Mesenchymal stem cell (in vitro differentiated cells and primary cell): ENCODE results near the gene LPO.
A peak's percentile ranks its signal among the peaks of the same experiment; 100 is the strongest.

Source experiments
- DNase-seq: peaks from one replicate; pipeline ENCODE4 v3.0.0-alpha.2; 2013
- H2AFZ ChIP-seq: one replicate; pipeline ENCODE4 v1.6.1; 2013; ENCODE audit warnings: low read depth, mild to moderate bottlenecking, control low read depth, inconsistent platforms, low read length, moderate library complexity
- H2AK5ac ChIP-seq: 2 replicates; pipeline ENCODE4 v1.6.1; 2013; ENCODE audit warnings: low read length, moderate library complexity, mild to moderate bottlenecking, inconsistent platforms; ENCODE audit not compliant: severe bottlenecking
- H2BK120ac ChIP-seq: one replicate; pipeline ENCODE4 v1.6.1; 2013; ENCODE audit warnings: low read depth, mild to moderate bottlenecking, inconsistent platforms, low read length, moderate library complexity
- H2BK12ac ChIP-seq, 2 experiments: one replicate each; pipeline ENCODE4 v1.6.1; 2013; ENCODE audit warnings: inconsistent platforms in 2 of 2, low read length in 2 of 2, mild to moderate bottlenecking in 2 of 2, moderate library complexity in 2 of 2, control low read depth in 1 of 2
- H2BK15ac ChIP-seq: one replicate; pipeline ENCODE4 v1.6.1; 2013; ENCODE audit warnings: mild to moderate bottlenecking, low read depth, inconsistent platforms; ENCODE audit not compliant: poor library complexity, severe bottlenecking
- H2BK5ac ChIP-seq: 2 replicates; pipeline ENCODE4 v1.6.1; 2013; ENCODE audit warnings: low read depth, mild to moderate bottlenecking, low read length, control low read depth, inconsistent platforms; ENCODE audit not compliant: poor library complexity, severe bottlenecking
- H3K14ac ChIP-seq, 2 experiments: one replicate each; pipeline ENCODE4 v1.6.1; 2013; ENCODE audit warnings: inconsistent platforms in 2 of 2, low read length in 2 of 2, control low read depth in 1 of 2, mild to moderate bottlenecking in 1 of 2, moderate library complexity in 1 of 2
- H3K18ac ChIP-seq, 2 experiments: one replicate each; pipeline ENCODE4 v1.6.1; 2013; ENCODE audit warnings: inconsistent platforms in 2 of 2, low read length in 2 of 2, control low read depth in 1 of 2, low read depth in 1 of 2, mild to moderate bottlenecking in 1 of 2
- H3K23ac ChIP-seq, 2 experiments: one replicate each; pipeline ENCODE4 v1.6.1; 2013; ENCODE audit warnings: inconsistent platforms in 2 of 2, low read length in 2 of 2, mild to moderate bottlenecking in 2 of 2, moderate library complexity in 2 of 2, control low read depth in 1 of 2
- H3K27ac ChIP-seq: 2 replicates; pipeline ENCODE4 v1.5.1; 2013; ENCODE audit warnings: mild to moderate bottlenecking, moderate library complexity, low read length, control low read depth, inconsistent platforms; ENCODE audit not compliant: poor library complexity, severe bottlenecking
- H3K27me3 ChIP-seq, 2 experiments: 2 replicates each; pipeline versions ENCODE4 v1.6.1 to v1.7.0; 2013; ENCODE audit warnings: low read length in 2 of 2, mild to moderate bottlenecking in 2 of 2, moderate library complexity in 2 of 2, control low read depth in 1 of 2, inconsistent platforms in 1 of 2; ENCODE audit not compliant: control insufficient read depth in 1 of 2, insufficient read depth in 1 of 2
- H3K36me3 ChIP-seq, 2 experiments: 2 replicates each; pipeline versions ENCODE4 v1.6.1 to v1.7.0; 2013; ENCODE audit warnings: low read length in 2 of 2, control low read depth in 1 of 2, inconsistent platforms in 1 of 2, low read depth in 1 of 2, mild to moderate bottlenecking in 1 of 2; ENCODE audit not compliant: insufficient read depth in 2 of 2, control insufficient read depth in 1 of 2
- H3K4ac ChIP-seq, 2 experiments: one replicate each; pipeline ENCODE4 v1.6.1; 2013; ENCODE audit warnings: inconsistent platforms in 2 of 2, low read length in 2 of 2, mild to moderate bottlenecking in 2 of 2, moderate library complexity in 2 of 2, control low read depth in 1 of 2, low read depth in 1 of 2
- H3K4me1 ChIP-seq: 2 replicates; pipeline ENCODE4 v1.6.1; 2013; ENCODE audit warnings: low read depth, low read length, control low read depth; ENCODE audit not compliant: control insufficient read depth, insufficient read depth
- H3K4me2 ChIP-seq: 2 replicates; pipeline ENCODE4 v1.6.1; 2013; ENCODE audit warnings: low read length, mild to moderate bottlenecking, inconsistent platforms; ENCODE audit not compliant: poor library complexity, severe bottlenecking
- H3K4me3 ChIP-seq, 2 experiments: 2 replicates each; pipeline versions ENCODE4 v1.5.1 to v1.7.0; 2013; ENCODE audit warnings: low read length in 2 of 2, mild to moderate bottlenecking in 2 of 2, control low read depth in 1 of 2, low read depth in 1 of 2; ENCODE audit not compliant: insufficient read depth in 1 of 2
- H3K79me1 ChIP-seq: replicated peaks from 2 replicates; pipeline ENCODE4 v1.6.1; 2013; ENCODE audit warnings: mild to moderate bottlenecking, control low read depth, low read length, inconsistent platforms; ENCODE audit not compliant: poor library complexity, severe bottlenecking
- H3K9ac ChIP-seq: 2 replicates; pipeline ENCODE4 v1.7.0; 2013; ENCODE audit warnings: mild to moderate bottlenecking, low read length, moderate library complexity
- H3K9me3 ChIP-seq: 2 replicates; pipeline ENCODE4 v1.7.0; 2013; ENCODE audit warnings: mild to moderate bottlenecking, low read length; ENCODE audit not compliant: control insufficient read depth
- H4K8ac ChIP-seq: one replicate; pipeline ENCODE4 v1.6.1; 2013; ENCODE audit warnings: inconsistent platforms, mild to moderate bottlenecking, low read length, moderate library complexity
- H4K91ac ChIP-seq: one replicate; pipeline ENCODE4 v1.6.1; 2013; ENCODE audit warnings: mild to moderate bottlenecking, low read length, inconsistent platforms
- WGBS: methylation state at CpG from one replicate; pipeline ENCODE4 v1.1.7; 2013; ENCODE audit warnings: mixed read lengths; 5-methylcytosine and 5-hydroxymethylcytosine counted together

LPO gene

DNA sequence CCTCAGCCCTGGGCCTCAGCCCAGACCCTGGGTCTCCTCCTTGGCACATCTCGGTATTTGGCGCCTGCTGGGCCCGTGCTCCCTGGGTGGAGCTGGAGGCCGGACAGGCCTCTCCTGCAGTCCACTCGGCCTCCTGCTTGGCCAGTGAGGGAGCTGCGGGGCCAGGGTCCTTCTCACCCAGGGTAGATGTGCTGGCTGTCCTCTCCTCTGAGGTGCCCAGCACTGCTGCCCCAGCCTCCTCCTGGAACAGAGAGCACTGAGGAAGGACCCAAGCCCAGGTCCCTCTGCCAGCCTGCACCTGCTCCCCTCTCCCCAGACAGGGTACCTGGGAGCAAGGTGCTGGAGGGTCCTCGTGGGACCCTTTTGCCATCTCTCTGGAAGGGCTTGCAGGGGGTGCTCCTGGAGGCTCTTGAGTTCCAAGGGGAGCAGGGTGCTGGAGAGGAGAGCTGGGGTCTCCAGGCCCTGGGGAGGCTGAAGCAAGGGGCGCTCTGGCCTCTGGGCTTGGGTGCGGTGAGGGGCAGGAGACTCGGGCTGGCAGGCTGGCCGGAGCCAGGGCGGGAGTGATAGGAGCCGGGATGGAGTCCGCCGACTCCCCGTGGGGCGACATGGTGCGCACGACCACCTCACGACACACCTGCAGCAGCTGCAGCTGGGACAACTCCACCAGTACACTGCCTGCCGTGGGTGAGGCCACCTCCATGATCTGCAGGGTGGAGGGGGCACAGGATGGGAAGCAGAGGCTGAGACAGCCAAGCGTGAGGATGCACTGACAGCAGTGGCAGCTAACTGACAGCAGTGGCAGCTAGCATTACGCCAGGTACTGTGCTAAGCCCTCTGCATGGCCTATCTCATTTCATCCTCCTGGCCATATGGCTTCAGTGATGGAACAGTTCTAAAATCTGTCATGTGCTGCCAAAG is 72.4 kb downstream of the LPO start:
- DNase-seq, result no peak
- Histone ChIP-seq H3K9ac (no peak overlapping the region), H2AK5ac (no peak overlapping the region), H2AFZ (no peak overlapping the region), H3K14ac (peak overlapping the region in 1 of 2 experiments; percentile 23), H2BK5ac (no peak overlapping the region), H4K8ac (no peak overlapping the region), H3K23ac (no peak overlapping the region), H3K4ac (no peak overlapping the region), H3K4me3 (no peak overlapping the region), H3K4me1 (no peaks in the 10 kb centered on the region), H3K4me2 (no peak overlapping the region), H3K27me3 (peaks cover 26 to 43% of the 10 kb centered on the region in 2 experiments), H3K9me3 (no peaks in the 10 kb centered on the region), H2BK12ac (no peak overlapping the region), H3K18ac (no peak overlapping the region), H3K36me3 (no peaks in the 10 kb centered on the region), H2BK15ac (no peak overlapping the region), H4K91ac (no peak overlapping the region), H3K27ac (no peak overlapping the region), H2BK120ac (no peak overlapping the region), H3K79me1 (no peaks in the 10 kb centered on the region)
- WGBS, result 92% methylated on average over 23 of the region's 23 CpGs

DNA sequence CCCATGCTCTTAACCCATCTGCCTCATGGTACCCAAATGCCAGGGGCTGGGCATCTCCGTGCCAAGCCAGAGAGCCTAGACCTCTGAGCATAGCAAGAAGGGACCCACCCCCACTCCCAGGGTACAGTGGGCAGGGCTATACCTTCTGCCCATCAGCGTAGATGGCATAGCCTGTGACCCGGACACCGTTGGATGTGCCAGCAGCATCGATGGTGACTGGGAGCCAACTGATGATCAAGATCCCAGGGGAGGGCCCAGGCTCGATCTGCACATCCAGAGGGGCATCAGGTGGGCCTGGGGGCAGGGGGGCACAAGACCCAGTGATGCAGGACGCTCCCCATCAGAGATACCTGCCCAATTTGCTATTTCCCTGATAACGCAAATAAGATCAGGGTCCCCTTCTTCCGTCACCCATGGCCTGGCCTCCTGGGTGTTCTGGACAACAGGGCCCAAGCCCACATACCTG is 73.1 kb downstream of the LPO start:
- Histone ChIP-seq H2AK5ac (no peak overlapping the region), H2AFZ (no peak overlapping the region), H3K9ac (no peak overlapping the region), H3K4ac (no peak overlapping the region), H3K18ac (no peak overlapping the region), H2BK5ac (no peak overlapping the region), H2BK15ac (peak overlapping the region; percentile 19), H2BK12ac (no peak overlapping the region), H2BK120ac (no peak overlapping the region), H3K27ac (no peak overlapping the region), H3K9me3 (no peaks in the 10 kb centered on the region), H3K4me2 (no peak overlapping the region), H3K27me3 (peaks cover 29 to 40% of the 10 kb centered on the region in 2 experiments), H4K91ac (no peak overlapping the region), H3K36me3 (no peaks in the 10 kb centered on the region), H4K8ac (no peak overlapping the region), H3K14ac (no peak overlapping the region), H3K23ac (no peak overlapping the region), H3K4me1 (no peaks in the 10 kb centered on the region), H3K79me1 (no peaks in the 10 kb centered on the region), H3K4me3 (no peak overlapping the region)
- DNase-seq, result no peak
- WGBS, result 88% methylated on average over 9 of the region's 9 CpGs

DNA sequence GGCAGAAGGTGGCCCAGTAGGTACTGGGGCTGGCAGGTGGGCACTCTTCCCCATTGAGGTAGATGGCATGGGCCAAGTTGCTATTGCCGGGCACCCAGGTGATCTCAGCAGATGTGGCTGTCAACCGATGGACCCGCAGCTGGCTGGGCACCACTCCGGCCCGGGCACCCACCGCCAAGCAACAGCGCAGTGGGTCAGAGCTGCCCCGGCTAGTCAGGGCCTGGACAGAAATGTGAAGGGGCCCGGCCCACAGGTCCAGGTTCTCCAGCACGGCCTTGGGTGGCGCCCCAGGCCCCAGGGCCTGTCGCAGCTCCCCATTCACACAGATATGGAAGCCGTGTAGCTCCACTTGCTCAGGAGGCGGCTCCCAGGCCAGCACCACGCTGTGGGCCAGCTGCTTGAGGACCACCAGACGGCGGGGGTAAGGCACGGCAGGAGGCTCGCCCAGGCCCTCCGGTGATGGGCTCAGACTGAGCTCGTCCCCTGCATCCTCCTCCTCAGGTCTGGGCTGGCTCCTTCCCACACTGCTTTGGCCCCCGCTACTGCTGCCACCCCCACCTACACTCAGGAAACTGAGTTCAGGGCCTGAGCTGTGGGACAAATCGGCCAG is 73.7 kb downstream of the LPO start:
- Histone ChIP-seq H3K4ac (no peak overlapping the region), H2AFZ (no peak overlapping the region), H3K23ac (no peak overlapping the region), H2BK12ac (no peak overlapping the region), H3K79me1 (no peaks in the 10 kb centered on the region), H3K4me1 (no peaks in the 10 kb centered on the region), H4K91ac (no peak overlapping the region), H3K9me3 (no peaks in the 10 kb centered on the region), H3K27me3 (peaks cover 27 to 35% of the 10 kb centered on the region in 2 experiments), H3K36me3 (no peaks in the 10 kb centered on the region), H3K4me3 (peak overlapping the region in 1 of 2 experiments; percentile 4), H3K18ac (no peak overlapping the region), H4K8ac (no peak overlapping the region), H2BK5ac (no peak overlapping the region), H3K4me2 (no peak overlapping the region), H2AK5ac (no peak overlapping the region), H3K9ac (no peak overlapping the region), H2BK15ac (no peak overlapping the region), H3K27ac (no peak overlapping the region), H3K14ac (no peak overlapping the region), H2BK120ac (no peak overlapping the region)
- DNase-seq, result no peak
- 84% methylated on average over 20 of the region's 23 CpGs for WGBS

GRCh38 chr17:58312829-58313228 is 74.4 kb downstream of the LPO start:
- Histone ChIP-seq H3K4ac (no peak overlapping the region), H2BK12ac (no peak overlapping the region), H3K27ac (no peak overlapping the region), H3K18ac (no peak overlapping the region), H3K4me3 (no peak overlapping the region), H3K36me3 (no peaks in the 10 kb centered on the region), H3K9ac (no peak overlapping the region), H3K4me1 (no peaks in the 10 kb centered on the region), H3K9me3 (no peaks in the 10 kb centered on the region), H3K23ac (no peak overlapping the region), H2BK5ac (no peak overlapping the region), H2AK5ac (no peak overlapping the region), H2AFZ (no peak overlapping the region), H3K14ac (no peak overlapping the region), H4K8ac (no peak overlapping the region), H4K91ac (no peak overlapping the region), H2BK120ac (no peak overlapping the region), H2BK15ac (no peak overlapping the region), H3K4me2 (no peak overlapping the region), H3K27me3 (peaks cover 22 to 28% of the 10 kb centered on the region in 2 experiments), H3K79me1 (no peaks in the 10 kb centered on the region)
- WGBS, result no CpG with 5 or more reads among the region's 1 CpG
- DNase-seq, result no peak
